GM12891 (cell line): ENCODE data around the gene FOXL2NB.

ENCODE experiments used
- POLR2A ChIP-seq: IDR thresholded peaks from 2 replicates; pipeline ENCODE4 v1.6.1; 2011; ENCODE audit warnings: low read depth, low read length, control low read depth
- POLR2AphosphoS5 ChIP-seq: IDR thresholded peaks from 2 replicates; pipeline ENCODE4 v1.6.1; 2011; ENCODE audit warnings: low read depth, low read length, control low read depth

- TF ChIP-seq POLR2A (no peak), POLR2AphosphoS5 (no peak)
These were observed 1.0 kb upstream of the FOXL2NB start for GRCh38 chr3:138945709-138946662.
